GM12878 (cell line): ENCODE data around the gene TRAP1. TPM values are rescaled to one million over a fixed set of nuclear protein-coding genes. Genes with fewer than 3 reads are reported as not detected.

Experiments
- ATAC-seq: fragments of 200-7000 bp; cut with Tn5 transposase; 3 replicates; pipeline ENCODE4 v1.9.1; 2020; ENCODE audit warnings: mild to moderate bottlenecking, moderate library complexity
- BruUV-seq: library from RNA; stranded (reverse); fragments of 400-500 nt; replicated peaks from 2 replicates; lab custom pipeline; 2021; lab: Mats Ljungman, UMichigan
- CTCF ChIA-PET: fragments of 300-600 bp; sonication (Branson Sonifier 250); formaldehyde crosslinking; extraction: SDS; loops from one replicate; lab custom pipeline; 2021; ENCODE audit warnings: inconsistent platforms; lab: Yijun Ruan, JAX
- POLR2A ChIA-PET: fragments of 350-600 bp; formaldehyde crosslinking; extraction: SDS; loops from one replicate; lab custom pipeline; 2021; ENCODE audit warnings: inconsistent platforms; lab: Charles Lee
- RAD21 ChIA-PET: fragments of 300-600 bp; sonication (Branson Sonifier 250); formaldehyde crosslinking; loops from one replicate; lab custom pipeline; 2023; ENCODE audit warnings: antibody characterized with exemption; ENCODE audit not compliant: unreplicated experiment; lab: Charles Lee
- SMC1A ChIA-PET: fragments of 300-600 bp; sonication (Branson Sonifier 250); formaldehyde crosslinking; loops from one replicate; lab custom pipeline; 2023; ENCODE audit not compliant: unreplicated experiment, uncharacterized antibody; lab: Charles Lee
- DNase-seq: peaks from one replicate; pipeline ENCODE4 v3.0.0-alpha.2; 2011; ENCODE audit warnings: low read depth, low spot score
- FAIRE-seq: peaks from 3 replicates; lab custom pipeline; 2011; peaks lifted over from hg19 to GRCh38; lab: Jason Lieb, UNC
- H2AFZ ChIP-seq: 2 replicates; pipeline ENCODE4 v1.6.0; 2011; ENCODE audit warnings: low read depth, low read length, control low read depth; ENCODE audit not compliant: control insufficient read depth
- H3K27ac ChIP-seq: 2 replicates; pipeline ENCODE4 v1.5.1; 2011; ENCODE audit warnings: control low read depth; ENCODE audit not compliant: control insufficient read depth, insufficient read depth
- H3K27me3 ChIP-seq, 2 experiments: replicated peaks in 1 of 2; 2 replicates each; pipeline versions ENCODE4 v1.6.0 to v1.6.1; 2011; ENCODE audit warnings: low read length in 1 of 2; ENCODE audit not compliant: control insufficient read depth in 2 of 2, insufficient read depth in 2 of 2
- H3K36me3 ChIP-seq, 2 experiments: 2 replicates each; pipeline ENCODE4 v1.5.1; 2011; ENCODE audit warnings: low read length in 1 of 2; ENCODE audit not compliant: control insufficient read depth in 2 of 2, insufficient read depth in 2 of 2
- H3K4me1 ChIP-seq: 2 replicates; pipeline ENCODE4 v1.6.1; 2011; ENCODE audit warnings: mild to moderate bottlenecking, low read length, moderate library complexity, mixed read lengths; ENCODE audit not compliant: control insufficient read depth, insufficient read depth
- H3K4me2 ChIP-seq: 2 replicates; pipeline ENCODE4 v1.6.0; 2011; ENCODE audit warnings: control low read depth; ENCODE audit not compliant: control insufficient read depth, insufficient read depth
- H3K4me3 ChIP-seq: fragments of 200-600 bp; sonication (generic); 2 replicates; pipeline ENCODE4 v1.5.1; 2016
- H3K79me2 ChIP-seq: 2 replicates; pipeline ENCODE4 v1.6.0; 2011; ENCODE audit warnings: low read length; ENCODE audit not compliant: control insufficient read depth, insufficient read depth
- H3K9ac ChIP-seq: 2 replicates; pipeline ENCODE4 v1.8.0; 2011; ENCODE audit warnings: low read length, control low read depth, mixed read lengths; ENCODE audit not compliant: control insufficient read depth, insufficient read depth
- H3K9me3 ChIP-seq: replicated peaks from 3 replicates; pipeline ENCODE4 v1.5.1; 2011; ENCODE audit warnings: mild to moderate bottlenecking, low read length; ENCODE audit not compliant: control insufficient read depth, insufficient read depth
- H4K20me1 ChIP-seq: 2 replicates; pipeline ENCODE4 v1.6.0; 2011; ENCODE audit not compliant: control insufficient read depth, insufficient read depth
- CTCF ChIP-seq, 3 experiments: IDR thresholded peaks in 2 of 3; conservative IDR thresholded peaks in 1 of 3; 2 replicates each; pipeline ENCODE4 v1.5.1; 2011; ENCODE audit warnings: low read depth in 3 of 3, low read length in 3 of 3, mild to moderate bottlenecking in 3 of 3, control low read depth in 2 of 3, moderate library complexity in 2 of 3, inconsistent platforms in 1 of 3, mixed read lengths in 1 of 3; ENCODE audit not compliant: control insufficient read depth in 2 of 3, insufficient read depth in 1 of 3; ENCODE audit errors: extremely low read depth in 1 of 3
- GABPA ChIP-seq: IDR thresholded peaks from 2 replicates; pipeline ENCODE4 v1.6.1; 2014; ENCODE audit warnings: antibody characterized with exemption, low read depth, mild to moderate bottlenecking, inconsistent platforms
- HDGF ChIP-seq: fragments of 450-650 bp; IDR thresholded peaks from 2 replicates; pipeline ENCODE4 v1.6.1; 2016; ENCODE audit warnings: antibody characterized with exemption
- IRF5 ChIP-seq: fragments of 450-650 bp; IDR thresholded peaks from 2 replicates; pipeline ENCODE4 v1.6.1; 2017; ENCODE audit warnings: borderline replicate concordance
- NR2C1 ChIP-seq: fragments of 450-650 bp; IDR thresholded peaks from 2 replicates; pipeline ENCODE4 v1.6.1; 2017; ENCODE audit warnings: antibody characterized with exemption, mild to moderate bottlenecking, moderate library complexity
- PML ChIP-seq: IDR thresholded peaks from 2 replicates; pipeline ENCODE4 v1.6.1; 2012; ENCODE audit warnings: low read length, inconsistent platforms
- POLR2AphosphoS5 ChIP-seq: IDR thresholded peaks from 2 replicates; pipeline ENCODE4 v1.6.1; 2011; ENCODE audit warnings: mild to moderate bottlenecking, low read length, inconsistent platforms
- SIN3A ChIP-seq: IDR thresholded peaks from 2 replicates; pipeline ENCODE4 v1.6.1; 2012; ENCODE audit warnings: low read depth, low read length, improper control_type of control experiment
- SMAD1 ChIP-seq: fragments of 450-650 bp; IDR thresholded peaks from 2 replicates; pipeline ENCODE4 v1.6.1; 2018; ENCODE audit warnings: mild to moderate bottlenecking, low read depth; ENCODE audit not compliant: partially characterized antibody
- TCF7 ChIP-seq: IDR thresholded peaks from 2 replicates; pipeline ENCODE4 v1.6.1; 2014; ENCODE audit warnings: antibody characterized with exemption, borderline replicate concordance
- YBX1 ChIP-seq: fragments of 450-650 bp; IDR thresholded peaks from 2 replicates; pipeline ENCODE4 v1.6.1; 2016; ENCODE audit warnings: antibody characterized with exemption
- WGBS: methylation state at CpG from one replicate; pipeline ENCODE4 v1.1.6; 2016; ENCODE audit warnings: low lambda C conversion rate; ENCODE audit not compliant: insufficient replicate concordance, insufficient coverage; ENCODE audit errors: missing lambda C conversion rate; 5-methylcytosine and 5-hydroxymethylcytosine counted together
- in situ Hi-C: fragments of 300-500 bp; cut with MboI; formaldehyde crosslinking; loops from 9 replicates; pipeline ENCODE4 v1.14.3; 2018; ENCODE audit warnings: mixed read lengths
- intact Hi-C: fragments of 100-400 bp; cut with micrococcal nuclease; formaldehyde crosslinking; loops from one replicate; pipeline ENCODE4 v1.14.2; 2022; ENCODE audit not compliant: unreplicated experiment
- polyA plus RNA-seq, 11 experiments: library from polyadenylated mRNA; depleted of rRNA in 4 of 11; unstranded in 6 of 11; stranded (reverse) in 5 of 11; fragments of >200 nt; fragmentation: Nextera tagmentation in 4 of 11; fragmentation: Illumina TruSeq in 1 of 11; extraction: Ambion mirVana in 4 of 11; extraction: Trizol in 1 of 11; gene quantifications; 1 replicate in 1 of 11; 2 replicates in 10 of 11; pipeline versions ENCODE4 v1.2.1 to v1.2.3, GENCODE V29; 2011 to 2016; ENCODE audit warnings: inconsistent platforms in 2 of 11, missing spikeins in 2 of 11, low read depth in 1 of 11
- total RNA-seq, 4 experiments: library from RNA; depleted of rRNA in 3 of 4; stranded (reverse); fragments of >200 nt in 3 of 4; fragmentation: Illumina TruSeq in 1 of 4; extraction: Trizol in 1 of 4; gene quantifications; 2 replicates each; pipeline versions ENCODE4 v1.2.1 to v1.2.3, GENCODE V29; 2013 to 2021

Gene TRAP1
- total and polyA plus RNA-seq, 10 of the 15 experiments (the other 5 are each of a cell fraction or from before 2014, with no cell fraction given): 16.3 to 442 (median 241) TPM

GRCh38 chr16:3737181-3737580 is 19.9 kb upstream of the TRAP1 start:
- DNase-seq (no peak), FAIRE-seq (no peak), ATAC-seq (no peak)
- H2AFZ ChIP-seq: no peak overlapping the region
- 90% methylated on average over 4 of the region's 8 CpGs for WGBS
- RAD21 ChIA-PET: no interaction called here
- H3K27me3 ChIP-seq: no peaks in the 10 kb centered on the region
- BruUV-seq: no TSS peak
- POLR2A ChIA-PET: interaction anchor here (0.5 kb wide), 1 partner anchor 893 kb away, joined by 3 read pairs; no protein-coding TSS in a partner anchor
- H3K9me3 ChIP-seq: no peaks in the 10 kb centered on the region
- H3K4me3 ChIP-seq: no peak overlapping the region
- in situ Hi-C loops: no loop called here
- no peaks in the 10 kb centered on the region for H3K4me1 ChIP-seq
- intact Hi-C loops: no loop called here
- no peak overlapping the region for H3K27ac ChIP-seq
- no peaks in the 10 kb centered on the region for H3K79me2 ChIP-seq
- no peak overlapping the region for H3K4me2 ChIP-seq
- SMC1A ChIA-PET: no interaction called here
- peaks cover 25 to 33% of the 10 kb centered on the region in 2 experiments for H3K36me3 ChIP-seq
- H4K20me1 ChIP-seq: no peaks in the 10 kb centered on the region; the same call in 1 of the 2 replicates
- no peak overlapping the region for H3K9ac ChIP-seq
- CTCF ChIA-PET: no interaction called here
- TF ChIP-seq IRF5: no peak
- no peak for TF ChIP-seq PML
- TF ChIP-seq TCF7: no peak
- no peak for TF ChIP-seq CTCF (IDR thresholded peaks at IDR 0.05 in 2 of 3, conservative IDR thresholded peaks at IDR 0.05 in 1 of 3; ENCODE audit: control insufficient read depth in 2 of 3, extremely low read depth in 1 of 3, insufficient read depth in 1 of 3, low read depth in 3 of 3, low read length in 3 of 3)
- TF ChIP-seq SMAD1: no peak
- TF ChIP-seq POLR2AphosphoS5: no peak
- no peak for TF ChIP-seq HDGF
- TF ChIP-seq SIN3A: no peak
- TF ChIP-seq GABPA: no peak
- TF ChIP-seq NR2C1: no peak
- no peak for TF ChIP-seq YBX1
